ENCODE data around the gene FAT3. TPM values are rescaled to one million over a fixed set of nuclear protein-coding genes. Genes with fewer than 3 reads are reported as not detected.

FAT3 gene
- total RNA-seq, 1 donor from 2014 or later, result 0.17 TPM

DNA sequence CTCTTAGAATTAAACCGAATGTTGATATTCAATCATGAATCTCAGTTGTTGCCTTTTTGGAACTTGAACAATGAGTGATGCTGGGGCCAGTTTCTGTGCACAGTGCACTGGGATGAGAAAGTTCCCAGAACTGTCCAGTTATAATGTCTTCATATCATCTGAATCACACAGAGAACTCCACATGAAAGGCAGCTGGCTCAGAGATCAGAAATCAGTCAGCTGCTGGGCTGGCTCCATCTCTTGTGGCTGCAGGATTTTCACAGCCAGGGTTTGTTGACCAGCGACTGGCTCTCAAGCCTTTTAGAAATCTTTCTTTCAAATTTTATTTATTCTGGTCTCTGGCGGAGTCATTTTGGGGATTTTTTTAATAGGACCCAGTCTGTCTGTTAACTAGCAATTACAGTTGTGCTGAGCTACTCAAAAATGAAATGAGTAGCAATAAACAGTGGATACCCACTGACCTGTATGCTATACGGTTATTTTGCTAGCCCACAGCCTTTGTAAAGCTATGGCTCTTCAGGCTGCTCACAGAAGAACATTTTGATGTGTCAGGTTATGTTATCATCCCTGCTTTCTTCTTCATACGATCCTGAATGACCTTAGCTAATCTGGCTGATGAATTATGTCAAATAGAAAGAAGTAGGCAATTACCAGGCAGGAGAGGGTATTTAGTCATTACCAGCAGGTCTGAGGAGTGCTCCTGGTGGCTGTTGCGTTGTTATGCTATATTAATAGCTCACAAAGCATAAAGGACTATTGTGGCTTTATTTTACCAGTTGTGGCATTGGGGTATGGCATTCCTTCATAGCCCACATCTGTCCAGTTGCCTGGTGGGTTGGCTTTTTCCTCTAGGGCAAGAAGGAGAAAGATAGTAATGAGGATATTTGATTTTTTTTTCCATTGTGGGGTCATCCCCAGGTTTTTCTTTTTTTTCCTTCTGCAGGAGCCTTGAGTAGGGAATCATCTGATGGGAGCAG, 3.6 kb downstream of the FAT3 start:
- no peak for DNase-seq

DNA sequence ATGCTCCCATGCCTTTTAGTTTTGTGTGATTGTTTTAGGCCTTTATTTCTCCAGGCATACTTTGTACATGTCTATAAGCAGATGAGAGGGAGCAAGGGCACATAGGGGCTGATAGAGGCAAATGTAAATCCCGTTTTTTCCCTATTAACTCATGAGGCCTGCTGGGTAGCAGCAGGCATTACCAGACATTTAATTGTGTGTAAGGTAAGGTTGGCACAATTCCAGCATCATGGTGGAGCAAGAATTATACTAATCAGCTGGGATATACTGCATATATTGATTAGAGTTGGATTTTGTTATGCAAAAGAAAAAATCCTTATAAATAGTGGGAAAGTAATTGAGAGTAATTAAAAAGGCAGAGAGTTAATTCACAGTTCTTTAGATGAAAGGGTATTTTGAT, 12.2 kb downstream of the FAT3 start:
- no peak for DNase-seq

DNA sequence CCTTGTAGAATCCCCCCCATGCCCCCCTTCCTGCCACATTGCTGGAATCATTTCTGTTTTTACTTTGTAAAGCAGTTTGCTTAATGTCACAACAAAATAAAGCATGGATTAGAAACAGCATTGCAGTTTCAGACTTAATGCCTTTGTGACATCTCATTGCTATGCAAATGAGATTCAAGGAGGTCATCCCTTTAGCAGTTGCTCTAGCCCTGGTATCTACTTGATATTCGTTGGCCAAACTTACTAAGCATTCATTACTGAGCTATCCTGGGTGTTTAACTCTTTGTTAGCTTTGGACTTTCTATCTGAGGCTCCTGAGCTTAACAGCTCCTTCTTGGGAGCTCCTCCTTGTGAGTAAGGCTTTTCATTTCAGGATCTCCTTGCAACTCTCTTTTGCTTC, 16.3 kb downstream of the FAT3 start:
- no peak for DNase-seq

DNA sequence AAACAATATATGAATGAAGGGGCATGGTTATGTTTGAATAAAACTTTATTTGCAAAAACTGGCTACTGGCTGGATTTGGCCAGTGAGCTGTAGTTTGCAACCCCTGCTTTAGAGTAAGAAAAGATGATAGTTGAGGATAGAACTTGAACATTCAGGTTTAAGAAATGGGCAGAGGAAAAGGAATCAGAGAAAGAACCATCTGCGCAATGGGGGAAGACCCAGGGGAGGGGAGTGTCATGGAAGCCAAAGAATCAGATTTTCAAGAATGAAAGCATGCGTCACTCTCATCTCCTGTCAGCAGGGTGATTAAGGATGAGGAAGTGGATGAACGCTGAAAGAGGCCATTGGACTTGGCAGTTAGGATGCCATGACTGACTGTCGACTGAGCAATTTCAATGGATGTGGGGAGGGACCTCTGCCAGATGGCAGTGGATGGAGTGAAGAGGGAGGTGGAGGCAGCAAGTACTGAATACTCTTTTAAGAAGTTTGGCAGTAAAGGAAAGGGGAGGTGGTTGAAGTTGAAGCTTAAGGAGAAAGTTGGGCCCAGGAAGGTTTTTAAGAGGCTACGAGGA, 21.2 kb downstream of the FAT3 start:
- DNase-seq, result no peak

DNA sequence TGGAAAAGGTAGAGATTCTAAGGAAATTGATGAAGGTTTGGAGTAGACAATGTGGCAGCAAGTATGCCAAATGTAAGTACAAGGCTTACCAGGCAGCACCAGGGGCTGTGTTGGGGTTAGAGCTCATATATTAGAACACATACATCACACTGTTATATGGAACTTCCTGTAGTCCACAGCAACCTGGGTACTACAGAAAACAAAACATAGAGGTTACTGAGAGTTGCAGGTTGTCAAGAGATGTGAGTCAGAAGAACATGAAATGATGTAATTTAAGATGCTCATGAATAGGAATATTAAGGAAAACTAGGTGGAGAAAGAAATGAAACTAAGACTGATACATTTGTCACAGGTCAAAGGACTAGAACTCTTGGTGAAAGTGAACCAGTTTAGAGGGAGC, 22.0 kb downstream of the FAT3 start:
- DNase-seq, result no peak

DNA sequence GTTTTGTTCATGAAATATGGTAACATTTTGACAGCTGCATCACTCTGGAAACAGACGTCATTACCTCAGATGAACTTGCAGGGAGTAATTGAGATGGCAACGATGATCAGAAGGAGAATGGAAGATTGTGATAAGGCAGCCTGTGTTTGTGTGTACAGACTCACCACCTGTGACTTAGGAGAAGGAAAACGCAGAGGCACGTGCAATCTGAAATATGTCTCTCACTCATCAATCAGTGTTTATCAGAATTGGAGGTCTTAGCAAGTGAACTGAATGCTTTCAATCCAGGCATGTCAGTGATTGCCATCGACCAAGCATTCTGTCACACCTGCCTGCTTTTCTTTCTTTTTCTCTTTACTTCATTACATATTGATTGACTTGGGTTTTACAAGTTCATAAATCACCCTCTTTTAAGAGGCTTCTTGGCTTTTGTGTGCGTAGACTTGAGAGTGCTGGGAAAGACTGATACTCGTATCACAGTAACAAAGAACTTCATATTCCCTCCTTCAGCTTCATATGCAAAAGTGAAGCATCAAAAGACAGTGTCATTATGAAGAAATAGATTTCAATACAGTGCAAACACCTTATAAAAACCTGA, 24.6 kb downstream of the FAT3 start:
- no peak for DNase-seq

DNA sequence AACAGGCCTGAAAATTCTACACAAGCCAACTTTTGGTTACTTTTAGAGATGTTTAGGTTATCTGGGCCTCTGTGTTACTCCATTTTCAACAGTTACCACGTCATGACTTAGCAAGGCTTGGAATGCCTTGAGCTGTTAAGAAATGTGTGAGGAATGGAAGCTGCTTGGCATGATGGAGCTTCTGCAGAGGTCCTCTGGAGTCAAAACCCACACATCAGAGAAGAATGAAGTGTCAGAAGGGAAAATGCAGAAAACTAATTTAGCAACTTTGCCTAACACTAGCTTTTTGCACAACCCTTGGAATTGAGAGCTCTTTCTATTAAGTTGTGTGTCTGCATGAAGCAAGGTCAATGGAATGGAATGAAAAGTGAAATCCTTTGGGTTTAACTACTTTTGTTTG, 27.4 kb downstream of the FAT3 start:
- DNase-seq, result no peak

DNA sequence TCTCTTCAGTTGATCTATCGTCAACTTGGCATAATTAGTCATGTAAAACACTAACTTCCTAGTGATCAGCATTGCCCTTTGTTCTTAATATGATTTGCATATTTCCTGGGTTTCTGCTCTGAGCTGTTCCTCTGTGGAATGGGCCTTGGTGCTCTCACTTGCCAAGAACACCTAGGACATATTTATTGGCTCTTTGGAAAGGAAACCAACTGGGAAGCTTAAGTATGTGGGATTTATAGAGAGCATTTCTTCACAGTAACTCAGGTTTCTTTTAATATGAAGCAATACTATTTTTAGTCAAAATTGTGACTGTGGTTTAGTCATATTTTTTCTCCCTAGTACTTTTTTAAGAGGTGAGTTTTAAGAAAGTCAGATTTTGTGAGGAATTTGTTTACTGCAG, 28.8 kb downstream of the FAT3 start:
- no peak for DNase-seq

DNA sequence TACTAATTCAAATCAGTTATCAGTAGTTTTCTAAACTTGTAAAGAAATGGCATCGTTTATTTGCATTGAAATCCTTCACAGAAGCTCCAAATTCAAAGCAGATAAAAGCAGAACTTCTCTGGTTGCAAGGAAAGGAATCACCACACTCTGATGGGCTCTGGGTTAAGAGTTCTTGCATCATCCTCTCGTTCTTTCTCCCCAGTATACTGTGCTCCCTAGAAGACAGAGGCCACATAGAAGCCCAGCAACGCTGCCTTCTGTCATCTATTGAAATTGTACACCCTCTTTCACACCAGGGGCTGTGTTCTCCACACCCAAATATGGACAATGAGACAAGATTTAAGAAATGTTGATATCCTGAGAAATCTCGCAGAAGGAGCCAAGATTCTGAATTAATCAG, 29.3 kb downstream of the FAT3 start:
- DNase-seq, result no peak

DNA sequence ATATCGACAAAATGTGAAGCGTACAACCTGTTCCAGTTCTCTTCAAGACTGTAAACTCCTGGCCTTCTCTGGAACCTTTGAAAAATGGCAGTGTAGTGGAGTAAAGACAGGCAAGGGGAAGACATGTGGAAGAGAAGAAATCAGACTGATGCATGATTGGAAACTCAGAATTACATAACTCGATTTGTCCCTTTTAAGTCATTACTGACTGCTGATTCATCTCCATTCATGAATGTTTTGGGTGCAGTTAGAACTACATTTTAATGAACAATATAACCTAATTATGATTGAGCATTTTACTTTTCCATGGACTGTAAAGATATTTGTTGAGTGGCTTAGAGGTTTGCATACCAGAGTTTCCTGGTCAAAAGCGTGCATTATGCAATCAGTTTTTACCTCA, 32.9 kb downstream of the FAT3 start:
- DNase-seq, result no peak

DNA sequence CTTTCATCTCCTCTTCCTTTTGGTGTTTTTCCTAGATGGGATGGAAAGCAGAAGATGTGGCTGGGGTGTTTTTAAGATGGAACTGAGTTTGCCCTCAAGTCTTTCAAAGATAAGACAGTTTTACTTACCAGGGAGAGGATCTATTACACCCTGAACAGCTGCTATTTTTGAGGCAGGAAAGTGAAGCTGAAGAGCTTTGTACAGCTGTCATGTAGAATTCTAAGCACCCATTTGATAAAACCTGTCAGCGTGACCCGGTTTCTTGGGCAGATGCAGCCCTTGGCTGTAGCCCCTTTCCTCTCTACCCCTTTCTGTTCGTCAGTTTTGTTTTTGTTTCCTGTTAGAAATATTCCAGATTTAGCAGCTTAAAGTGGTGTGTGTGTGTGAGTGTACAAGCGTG, 35.2 kb downstream of the FAT3 start:
- DNase-seq, result no peak

DNA sequence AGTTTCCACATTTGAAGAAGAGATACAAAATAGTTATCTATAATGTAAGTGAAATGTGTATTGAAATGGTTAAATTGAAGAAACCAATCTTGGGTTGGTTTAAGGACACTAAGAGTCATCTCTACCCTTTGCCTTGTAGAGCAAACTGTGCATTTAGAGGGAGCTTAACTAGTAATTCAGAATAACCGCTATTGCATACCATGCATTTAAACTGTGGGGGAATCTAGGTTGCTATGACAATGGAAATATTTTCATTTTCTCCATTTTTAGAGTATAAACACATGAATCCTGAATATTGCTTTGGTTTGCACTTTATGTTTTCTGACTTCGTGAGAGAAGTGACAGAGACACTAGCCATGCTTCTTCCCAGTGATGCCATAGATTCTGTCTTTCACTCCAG, 39.7 kb downstream of the FAT3 start:
- DNase-seq, result no peak

DNA sequence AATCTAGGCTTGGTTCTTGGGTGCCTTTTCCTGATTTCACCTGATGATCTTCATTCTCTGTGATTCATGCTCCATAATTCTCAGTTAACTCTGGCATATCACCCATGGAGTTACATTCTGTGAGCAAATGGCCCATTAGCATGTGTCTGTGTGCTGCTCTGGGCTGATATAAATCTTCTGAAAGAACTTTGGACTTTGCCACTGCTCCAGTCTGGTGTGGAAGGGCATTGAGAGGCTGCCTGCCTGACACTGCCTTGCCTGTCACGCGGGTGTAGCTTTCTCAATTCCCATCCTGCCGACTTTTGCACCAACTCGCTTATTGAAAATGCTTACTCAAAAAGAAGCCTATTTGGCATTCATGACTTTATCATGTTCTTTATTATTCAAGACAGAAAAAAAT, 42.2 kb downstream of the FAT3 start:
- DNase-seq, result no peak

DNA sequence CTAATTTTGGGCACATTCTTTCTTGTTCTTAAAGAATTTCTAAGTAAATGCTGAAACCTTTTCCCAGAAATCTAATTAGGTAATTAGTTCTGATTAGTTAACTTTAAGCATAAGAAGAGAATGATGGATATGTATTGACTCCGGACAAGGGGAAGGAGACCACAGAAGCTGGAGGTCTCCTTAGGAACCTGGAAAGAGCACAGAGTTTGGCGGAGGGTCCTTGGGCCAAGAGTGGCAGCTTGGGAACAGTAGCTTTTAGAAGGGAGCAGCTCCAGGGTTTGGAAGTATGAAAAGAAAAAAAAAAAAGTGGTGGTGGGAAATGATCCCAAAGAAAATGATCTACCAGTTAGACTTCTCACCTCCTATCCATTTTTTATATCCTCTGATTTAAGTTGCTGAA, 42.7 kb downstream of the FAT3 start:
- no peak for DNase-seq

DNA sequence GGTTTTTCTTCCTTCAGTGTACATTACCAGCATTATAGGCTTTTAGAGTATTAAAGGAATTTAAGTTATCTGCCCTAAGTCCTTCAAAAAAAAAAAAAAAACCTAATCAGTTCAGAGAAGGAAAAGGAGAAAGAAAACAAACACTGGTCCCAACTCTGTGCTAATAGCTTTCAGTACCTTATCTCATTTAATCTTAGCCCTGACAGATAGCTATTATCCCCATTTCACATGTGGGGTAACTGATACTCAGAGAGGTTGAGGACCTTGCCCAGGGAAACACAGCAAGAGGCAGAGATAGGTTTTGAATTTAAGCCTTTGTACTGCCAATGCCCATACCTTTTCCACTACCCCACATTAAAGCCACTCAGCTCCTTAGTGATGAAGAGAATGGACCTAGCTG, 43.4 kb downstream of the FAT3 start:
- no peak for DNase-seq

DNA sequence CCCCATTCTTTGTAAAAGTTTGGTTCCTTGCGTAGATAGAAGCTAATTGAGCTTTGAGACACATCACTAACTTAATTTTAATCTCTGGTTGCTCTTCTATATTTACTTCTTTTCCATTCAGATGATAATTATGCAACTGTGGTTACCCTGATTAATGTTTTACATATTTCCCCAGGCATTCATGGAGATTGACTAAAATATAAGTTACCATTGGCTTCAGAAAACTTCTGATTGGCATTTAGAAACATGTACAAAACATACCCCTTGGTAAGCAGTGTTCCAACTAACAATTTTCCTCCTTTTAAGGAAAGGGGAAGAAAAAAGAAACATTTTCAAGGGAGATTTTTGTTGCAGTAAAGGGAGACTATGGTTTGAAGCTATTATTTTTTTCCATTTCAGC, 43.9 kb downstream of the FAT3 start:
- DNase-seq, result no peak

DNA sequence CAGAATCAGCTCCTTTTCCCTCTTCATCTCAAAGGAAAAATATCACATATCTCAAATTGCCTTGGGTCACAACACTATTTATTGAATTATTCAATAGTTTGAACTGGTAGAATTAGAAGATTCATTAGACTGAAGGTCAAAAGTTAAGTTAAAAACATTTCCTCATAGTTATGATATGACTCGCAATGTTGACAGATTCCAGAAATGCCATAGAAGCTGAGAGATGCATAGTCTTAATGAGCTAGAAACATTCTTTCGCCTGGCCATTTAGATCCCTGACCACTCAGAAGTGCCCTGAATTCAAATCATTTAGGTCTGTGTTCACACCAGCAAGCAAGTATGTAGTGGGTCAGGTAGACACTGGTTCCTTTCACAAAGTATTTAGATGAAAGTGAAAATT, 44.4 kb downstream of the FAT3 start:
- DNase-seq, result peak; percentile 44

DNA sequence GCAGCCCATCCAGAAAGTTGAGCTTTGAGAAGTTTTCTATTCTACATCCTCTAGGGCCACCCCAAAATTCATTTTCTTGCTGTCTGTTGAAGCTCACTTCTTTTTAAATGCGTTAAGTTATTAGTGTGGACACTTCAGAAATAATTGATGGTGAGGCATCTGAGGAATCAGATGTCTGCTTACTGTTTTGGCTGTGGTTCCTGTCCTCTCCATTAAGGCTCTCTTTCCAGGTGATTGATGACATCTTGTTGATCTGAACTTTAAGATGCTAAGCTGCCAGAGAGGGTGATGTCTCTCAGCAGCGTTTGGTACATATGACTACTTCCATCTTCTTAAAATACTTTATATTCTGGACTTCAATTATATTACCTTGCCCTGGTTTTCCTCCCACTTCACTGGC, 45.2 kb downstream of the FAT3 start:
- no peak for DNase-seq

DNA sequence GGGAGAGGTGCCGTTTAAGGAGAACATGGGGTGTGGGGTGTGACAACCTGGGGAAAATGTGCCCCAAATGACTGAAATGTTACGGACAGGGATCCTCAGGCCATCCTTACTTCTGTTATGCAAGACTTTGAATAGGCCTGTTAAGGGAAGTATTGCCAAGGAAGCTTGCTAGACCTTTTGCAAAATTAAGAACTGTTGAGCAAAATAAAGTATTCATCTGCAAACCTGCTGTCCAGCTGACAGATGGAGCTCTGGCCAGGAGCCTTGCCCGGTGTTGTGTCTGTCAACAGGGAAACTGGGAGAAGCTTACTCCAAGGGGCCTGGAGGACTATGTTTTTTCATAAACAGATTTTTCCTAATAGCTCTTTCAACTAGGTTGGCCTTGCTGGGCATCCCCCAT, 48.0 kb downstream of the FAT3 start:
- DNase-seq, result no peak
